SH-SY5Y (cell line): Measurements from ENCODE around the gene PYDC1.

ENCODE experiments used
- GATA2 ChIP-seq: IDR thresholded peaks from 2 replicates; pipeline ENCODE4 v1.6.1; 2011; ENCODE audit warnings: mild to moderate bottlenecking, low read depth, low read length
- GATA3 ChIP-seq: IDR thresholded peaks from 2 replicates; pipeline ENCODE4 v1.6.1; 2011; ENCODE audit warnings: low read depth, mild to moderate bottlenecking, low read length, moderate library complexity

Gene PYDC1

GRCh38 chr16:31190818-31191444 lies 26.0 kb downstream of the PYDC1 start:
- TF ChIP-seq GATA3 (no peak), GATA2 (no peak)

GRCh38 chr16:31190061-31190460 lies 26.9 kb downstream of the PYDC1 start:
- TF ChIP-seq GATA2 (no peak), GATA3 (no peak)

- TF ChIP-seq GATA3 (no peak), GATA2 (no peak)
Measured at GRCh38 chr16:31189412-31189778, 27.5 kb downstream of the PYDC1 start.

- TF ChIP-seq GATA3 (no peak), GATA2 (no peak)
Measured at GRCh38 chr16:31188450-31189411, 28.2 kb downstream of the PYDC1 start.

- no peak for TF ChIP-seq GATA2
- no peak for TF ChIP-seq GATA3
Measured at GRCh38 chr16:31187808-31188189, 29.1 kb downstream of the PYDC1 start.

DNA sequence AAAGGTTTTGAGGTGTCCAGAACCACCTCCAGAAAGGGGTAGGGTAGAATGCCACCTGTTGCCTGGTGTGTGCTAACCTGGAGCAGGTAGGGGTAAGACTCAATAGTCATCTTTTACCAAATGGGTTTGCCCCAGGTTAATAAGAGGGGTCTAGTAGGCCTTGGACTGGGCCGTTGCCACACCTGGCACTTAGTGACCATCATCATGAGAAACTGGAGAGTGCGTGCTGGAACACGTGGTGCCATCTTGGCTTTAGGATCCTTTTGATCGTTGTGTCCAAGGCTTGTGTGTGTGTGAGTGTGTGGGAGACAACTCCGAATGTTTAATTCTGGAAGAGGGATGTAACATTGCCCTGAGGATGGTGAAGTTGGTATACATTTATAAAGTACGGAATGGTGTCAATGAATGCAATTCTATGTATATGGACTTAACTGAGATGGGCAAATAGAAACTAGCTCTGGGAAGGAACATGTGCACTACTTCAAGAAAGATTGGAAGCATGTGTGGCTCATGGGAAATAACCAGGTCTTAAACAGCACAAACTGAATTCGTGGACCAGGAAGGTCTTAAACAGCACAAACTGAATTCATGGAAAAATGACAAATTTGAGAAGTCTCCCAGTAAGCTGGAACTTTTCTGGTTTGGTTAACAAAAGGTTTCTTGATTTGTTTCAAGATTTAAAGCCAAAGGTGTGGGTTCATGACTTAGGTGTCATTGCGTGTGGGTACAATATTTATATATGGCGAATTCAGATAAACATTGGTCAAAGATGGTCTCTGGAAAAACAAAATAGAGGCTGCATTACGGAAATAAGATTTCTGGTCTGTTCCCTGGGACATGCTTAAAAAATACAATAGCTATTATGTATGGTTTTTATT lies 29.8 kb downstream of the PYDC1 start:
- no peak for TF ChIP-seq GATA2
- no peak for TF ChIP-seq GATA3

GRCh38 chr16:31186176-31186575 lies 30.8 kb downstream of the PYDC1 start:
- TF ChIP-seq GATA2 (no peak), GATA3 (no peak)

DNA sequence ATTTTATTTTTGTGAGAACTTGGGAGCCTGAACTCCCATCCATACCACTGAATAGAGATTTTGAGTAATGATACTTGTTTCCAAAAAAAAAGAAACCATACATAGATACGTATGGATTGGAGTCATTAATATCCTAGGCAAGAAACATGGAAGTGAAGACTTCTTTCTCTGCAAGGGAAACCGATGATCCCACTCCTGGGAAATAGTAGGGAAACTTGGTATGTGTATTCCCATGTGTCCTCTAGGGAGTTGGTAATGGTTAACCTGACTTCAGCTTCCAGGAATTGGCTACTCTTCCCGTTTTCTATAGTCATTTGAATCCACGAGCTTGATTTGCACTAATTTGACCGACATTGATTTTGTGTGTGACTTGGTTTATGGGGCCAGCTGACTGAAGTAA lies 31.6 kb downstream of the PYDC1 start:
- TF ChIP-seq GATA2: no peak
- TF ChIP-seq GATA3: no peak

GRCh38 chr16:31184888-31185287 lies 32.0 kb downstream of the PYDC1 start:
- TF ChIP-seq GATA3: no peak
- no peak for TF ChIP-seq GATA2

DNA sequence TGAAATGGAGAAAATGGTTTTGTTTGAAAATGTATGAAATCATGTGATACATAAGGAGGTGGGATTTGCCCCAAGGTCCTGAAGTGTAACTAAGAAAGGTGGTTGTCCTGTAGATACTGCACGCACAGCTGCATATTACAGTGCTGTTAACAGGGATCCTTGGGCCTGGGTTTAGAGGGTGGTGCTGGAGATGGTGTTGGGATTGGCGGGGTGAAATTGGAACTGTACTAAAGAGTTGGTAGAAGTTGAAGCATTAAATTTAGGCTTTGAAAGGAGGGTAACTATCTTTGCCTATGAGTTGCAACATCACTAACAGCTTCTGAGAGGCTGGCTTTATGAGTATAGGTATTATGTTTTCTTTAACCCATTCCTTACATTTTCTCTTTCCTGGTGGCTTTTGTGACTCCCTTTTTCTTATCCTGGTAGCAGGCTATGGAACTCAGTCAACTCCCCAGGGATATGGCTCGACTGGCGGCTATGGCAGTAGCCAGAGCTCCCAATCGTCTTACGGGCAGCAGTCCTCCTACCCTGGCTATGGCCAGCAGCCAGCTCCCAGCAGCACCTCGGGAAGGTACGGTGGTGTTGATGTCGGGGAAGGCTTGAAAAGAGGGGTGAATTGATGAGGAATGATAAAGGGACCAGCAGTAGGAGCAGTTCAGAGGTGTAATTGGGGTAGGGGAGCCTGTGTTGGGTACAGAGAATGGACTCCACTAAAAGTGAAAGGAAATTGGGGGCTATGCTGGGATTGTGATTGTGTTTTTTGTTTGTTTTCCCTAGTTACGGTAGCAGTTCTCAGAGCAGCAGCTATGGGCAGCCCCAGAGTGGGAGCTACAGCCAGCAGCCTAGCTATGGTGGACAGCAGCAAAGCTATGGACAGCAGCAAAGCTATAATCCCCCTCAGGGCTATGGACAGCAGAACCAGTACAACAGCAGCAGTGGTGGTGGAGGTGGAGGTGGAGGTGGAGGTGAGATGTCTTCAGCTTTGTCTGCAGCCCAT lies 33.2 kb downstream of the PYDC1 start:
- no peak for TF ChIP-seq GATA2
- no peak for TF ChIP-seq GATA3

GRCh38 chr16:31182391-31182790 lies 34.5 kb downstream of the PYDC1 start:
- TF ChIP-seq GATA3 (no peak), GATA2 (no peak)

GRCh38 chr16:31181102-31181830 lies 35.7 kb downstream of the PYDC1 start:
- TF ChIP-seq GATA3 (no peak), GATA2 (no peak)

- TF ChIP-seq GATA3 (no peak), GATA2 (no peak)
Measured at GRCh38 chr16:31179747-31180459, 37.0 kb downstream of the PYDC1 start, which contains the start of gene FUS. Gene FUS (plus strand): TSS chr16:31180139. CDS start chr16:31180215, 76 bp downstream.
